DND-41 (cell line): ENCODE data around the gene PLD6.

Experiments
- ATAC-seq: fragments of 200-7000 bp; cut with Tn5 transposase; 3 replicates; pipeline ENCODE4 v1.9.1; 2021; ENCODE audit warnings: low read depth; ENCODE audit not compliant: insufficient read depth
- DNase-seq: peaks from one replicate; pipeline ENCODE4 v3.0.0-alpha.2; 2020
- H2AFZ ChIP-seq: 2 replicates; pipeline ENCODE4 v1.6.0; 2012; ENCODE audit warnings: low read depth, low read length
- H3K27ac ChIP-seq: 2 replicates; pipeline ENCODE4 v1.5.1; 2012; ENCODE audit warnings: low read length, inconsistent platforms
- H3K27me3 ChIP-seq: fragments of 200-600 bp; sonication (generic); 2 replicates; pipeline ENCODE4 v1.6.0; 2012; ENCODE audit warnings: low read length, mild to moderate bottlenecking, inconsistent platforms; ENCODE audit not compliant: insufficient read depth, poor library complexity
- H3K36me3 ChIP-seq: 2 replicates; pipeline ENCODE4 v1.5.1; 2012; ENCODE audit warnings: low read length, inconsistent platforms; ENCODE audit not compliant: insufficient read depth
- H3K4me1 ChIP-seq: 2 replicates; pipeline ENCODE4 v1.5.1; 2012; ENCODE audit warnings: mild to moderate bottlenecking, low read length; ENCODE audit not compliant: insufficient read depth
- H3K4me2 ChIP-seq: 2 replicates; pipeline ENCODE4 v1.6.0; 2012; ENCODE audit warnings: mild to moderate bottlenecking, moderate library complexity, low read length, inconsistent platforms; ENCODE audit not compliant: insufficient read depth
- H3K4me3 ChIP-seq, 2 experiments: fragments of 200-600 bp in 1 of 2; shearing (Covaris generic) in 1 of 2; 2 replicates each; pipeline ENCODE4 v1.5.1; 2012 to 2016; ENCODE audit warnings: inconsistent platforms in 2 of 2, low read length in 2 of 2, mild to moderate bottlenecking in 2 of 2, low read depth in 1 of 2, moderate library complexity in 1 of 2
- H3K79me2 ChIP-seq: 2 replicates; pipeline ENCODE4 v1.6.0; 2012; ENCODE audit warnings: low read length, inconsistent platforms; ENCODE audit not compliant: insufficient read depth
- H3K9ac ChIP-seq: 2 replicates; pipeline ENCODE4 v1.6.0; 2012; ENCODE audit warnings: low read depth, mild to moderate bottlenecking, inconsistent platforms, low read length, moderate library complexity
- H3K9me3 ChIP-seq: 2 replicates; pipeline ENCODE4 v1.5.1; 2012; ENCODE audit warnings: low read length, moderate library complexity, mild to moderate bottlenecking, inconsistent platforms; ENCODE audit not compliant: insufficient read depth, severe bottlenecking
- H4K20me1 ChIP-seq: 2 replicates; pipeline ENCODE4 v1.6.0; 2012; ENCODE audit warnings: low read length; ENCODE audit not compliant: insufficient read depth
- EZH2 ChIP-seq: IDR thresholded peaks from 3 replicates; pipeline ENCODE4 v1.6.1; 2012; ENCODE audit warnings: borderline replicate concordance, low read depth, mild to moderate bottlenecking, moderate library complexity, low read length, inconsistent platforms; ENCODE audit not compliant: severe bottlenecking
- TF ChIP-seq, protein P1 (sequence below): IDR thresholded peaks from 2 replicates; pipeline ENCODE4 v1.5.1; 2012; ENCODE audit warnings: borderline replicate concordance, low read length, moderate library complexity, mild to moderate bottlenecking; ENCODE audit not compliant: poor library complexity, severe bottlenecking; ENCODE audit errors: extremely low read depth

Gene PLD6

GRCh38 chr17:17241656-17242055 lies 35.5 kb upstream of the PLD6 start:
- Histone ChIP-seq H4K20me1 (no peaks in the 10 kb centered on the region), H3K9me3 (no peaks in the 10 kb centered on the region), H3K4me3 (no peak overlapping the region), H3K4me2 (no peak overlapping the region), H3K27me3 (no peaks in the 10 kb centered on the region), H2AFZ (no peak overlapping the region), H3K36me3 (peaks cover 15% of the 10 kb centered on the region), H3K27ac (no peak overlapping the region), H3K9ac (no peak overlapping the region), H3K4me1 (peaks cover 12% of the 10 kb centered on the region), H3K79me2 (peaks cover 5% of the 10 kb centered on the region)
- TF ChIP-seq, protein P1, sequence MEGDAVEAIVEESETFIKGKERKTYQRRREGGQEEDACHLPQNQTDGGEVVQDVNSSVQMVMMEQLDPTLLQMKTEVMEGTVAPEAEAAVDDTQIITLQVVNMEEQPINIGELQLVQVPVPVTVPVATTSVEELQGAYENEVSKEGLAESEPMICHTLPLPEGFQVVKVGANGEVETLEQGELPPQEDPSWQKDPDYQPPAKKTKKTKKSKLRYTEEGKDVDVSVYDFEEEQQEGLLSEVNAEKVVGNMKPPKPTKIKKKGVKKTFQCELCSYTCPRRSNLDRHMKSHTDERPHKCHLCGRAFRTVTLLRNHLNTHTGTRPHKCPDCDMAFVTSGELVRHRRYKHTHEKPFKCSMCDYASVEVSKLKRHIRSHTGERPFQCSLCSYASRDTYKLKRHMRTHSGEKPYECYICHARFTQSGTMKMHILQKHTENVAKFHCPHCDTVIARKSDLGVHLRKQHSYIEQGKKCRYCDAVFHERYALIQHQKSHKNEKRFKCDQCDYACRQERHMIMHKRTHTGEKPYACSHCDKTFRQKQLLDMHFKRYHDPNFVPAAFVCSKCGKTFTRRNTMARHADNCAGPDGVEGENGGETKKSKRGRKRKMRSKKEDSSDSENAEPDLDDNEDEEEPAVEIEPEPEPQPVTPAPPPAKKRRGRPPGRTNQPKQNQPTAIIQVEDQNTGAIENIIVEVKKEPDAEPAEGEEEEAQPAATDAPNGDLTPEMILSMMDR: no peak
- no peak for TF ChIP-seq EZH2
- ATAC-seq: no peak
- no peak for DNase-seq

GRCh38 chr17:17239832-17240231 lies 33.7 kb upstream of the PLD6 start:
- no peaks in the 10 kb centered on the region for H3K9me3 ChIP-seq
- no peak for DNase-seq
- TF ChIP-seq EZH2: no peak
- TF ChIP-seq, protein P1: no peak
- H3K4me2 ChIP-seq: no peak overlapping the region
- H3K36me3 ChIP-seq: peaks cover 4% of the 10 kb centered on the region; the same call in 1 of the 2 replicates
- peaks cover 23% of the 10 kb centered on the region for H3K79me2 ChIP-seq
- no peaks in the 10 kb centered on the region for H3K27me3 ChIP-seq
- no peak overlapping the region for H3K4me3 ChIP-seq
- ATAC-seq: no peak
- H3K27ac ChIP-seq: no peak overlapping the region
- H3K4me1 ChIP-seq: peaks cover 28% of the 10 kb centered on the region
- H4K20me1 ChIP-seq: peaks cover 6% of the 10 kb centered on the region
- H3K9ac ChIP-seq: no peak overlapping the region
- H2AFZ ChIP-seq: no peak overlapping the region

DNA sequence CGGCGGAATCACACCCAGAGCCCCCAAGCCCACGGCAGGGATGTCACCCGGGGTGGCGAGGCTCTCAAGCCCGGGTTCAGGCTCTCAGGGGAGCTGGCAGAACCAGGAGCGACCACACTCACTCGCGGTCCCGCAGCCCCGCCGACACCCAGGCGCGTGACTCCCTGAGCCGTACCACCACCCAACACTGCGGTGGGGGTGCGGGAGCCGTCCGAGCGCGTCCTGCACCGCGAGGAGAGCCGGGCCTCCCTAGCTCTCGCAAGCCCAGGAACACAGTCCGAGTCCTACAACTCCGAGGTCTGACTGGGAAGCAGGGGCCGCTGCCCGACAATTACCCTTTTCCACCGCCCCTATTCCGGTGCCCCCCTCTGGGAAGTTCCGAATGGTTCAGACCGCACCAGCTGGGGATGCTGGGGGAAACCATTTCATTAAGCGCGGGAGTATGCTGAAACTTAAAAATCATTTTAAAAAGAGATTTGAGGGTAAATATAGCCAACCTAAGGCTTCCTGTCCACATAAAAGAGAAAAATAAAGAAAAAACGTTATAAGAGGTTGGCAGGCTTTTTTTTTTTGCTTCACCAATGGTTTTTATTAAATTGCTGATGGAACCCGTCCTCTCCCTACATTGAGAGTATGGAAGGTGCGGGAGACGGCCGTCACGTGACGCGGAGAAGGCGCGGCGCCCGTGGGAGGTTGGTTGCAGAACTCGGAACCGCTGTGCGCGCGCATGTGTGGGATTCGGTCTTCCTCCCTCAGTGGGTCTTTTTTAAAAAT lies 31.1 kb upstream of the PLD6 start, which contains the start of gene FLCN:
Gene FLCN (minus strand): TSS at position 143 of the 774 bp plus-strand sequence. CDS start 9,031 bp downstream, outside the sequence.
- Histone ChIP-seq H3K4me2 (peak within 1 kb of the TSS; percentile 95), H3K9me3 (no peaks in the 10 kb centered on the region), H2AFZ (peak within 1 kb of the TSS; percentile 91), H3K27ac (peak within 1 kb of the TSS; percentile 97), H3K79me2 (peaks cover 39% of the 10 kb centered on the region), H3K27me3 (no peaks in the 10 kb centered on the region), H4K20me1 (peaks cover 6% of the 10 kb centered on the region), H3K4me1 (peaks cover 28% of the 10 kb centered on the region), H3K9ac (peak within 1 kb of the TSS; percentile 76), H3K36me3 (peaks cover 12% of the 10 kb centered on the region), H3K4me3 (peak within 1 kb of the TSS; percentile 74 to 92)
- TF ChIP-seq EZH2: no peak
- TF ChIP-seq, protein P1: no peak
- DNase-seq: peak; percentile 87
- ATAC-seq: peak; percentile 93
